Kidney epithelial cell (primary cell): ENCODE measurements around the gene ZNF582. TPM values are rescaled to one million over a fixed set of nuclear protein-coding genes. Genes with fewer than 3 reads are reported as not detected.

Experiments used
- DNase-seq: peaks from one replicate; pipeline ENCODE4 v3.0.0-alpha.2; 2010; ENCODE audit warnings: low read depth
- H3K27me3 ChIP-seq: 2 replicates; pipeline ENCODE4 v1.6.0; 2011; ENCODE audit warnings: low read length; ENCODE audit not compliant: control insufficient read depth, insufficient read depth
- H3K36me3 ChIP-seq: 2 replicates; pipeline ENCODE4 v1.5.1; 2011; ENCODE audit warnings: low read length; ENCODE audit not compliant: control insufficient read depth, insufficient read depth
- H3K4me3 ChIP-seq: 2 replicates; pipeline ENCODE4 v1.5.1; 2011; ENCODE audit warnings: low read depth, mild to moderate bottlenecking, control low read depth, low read length
- total RNA-seq: library from RNA; depleted of rRNA; stranded (reverse); fragments of >200 nt; gene quantifications from 2 replicates; pipeline ENCODE4 v1.2.3, GENCODE V29; 2015
- TF ChIP-seq, protein P1 (sequence below): IDR thresholded peaks from 2 replicates; pipeline ENCODE4 v1.5.1; 2011; ENCODE audit warnings: mild to moderate bottlenecking, moderate library complexity, low read length, control low read depth, inconsistent platforms; ENCODE audit not compliant: insufficient read depth, poor library complexity, severe bottlenecking

Gene ZNF582
- total RNA-seq, result 1.1 and 5.1 TPM in 2 replicates

DNA sequence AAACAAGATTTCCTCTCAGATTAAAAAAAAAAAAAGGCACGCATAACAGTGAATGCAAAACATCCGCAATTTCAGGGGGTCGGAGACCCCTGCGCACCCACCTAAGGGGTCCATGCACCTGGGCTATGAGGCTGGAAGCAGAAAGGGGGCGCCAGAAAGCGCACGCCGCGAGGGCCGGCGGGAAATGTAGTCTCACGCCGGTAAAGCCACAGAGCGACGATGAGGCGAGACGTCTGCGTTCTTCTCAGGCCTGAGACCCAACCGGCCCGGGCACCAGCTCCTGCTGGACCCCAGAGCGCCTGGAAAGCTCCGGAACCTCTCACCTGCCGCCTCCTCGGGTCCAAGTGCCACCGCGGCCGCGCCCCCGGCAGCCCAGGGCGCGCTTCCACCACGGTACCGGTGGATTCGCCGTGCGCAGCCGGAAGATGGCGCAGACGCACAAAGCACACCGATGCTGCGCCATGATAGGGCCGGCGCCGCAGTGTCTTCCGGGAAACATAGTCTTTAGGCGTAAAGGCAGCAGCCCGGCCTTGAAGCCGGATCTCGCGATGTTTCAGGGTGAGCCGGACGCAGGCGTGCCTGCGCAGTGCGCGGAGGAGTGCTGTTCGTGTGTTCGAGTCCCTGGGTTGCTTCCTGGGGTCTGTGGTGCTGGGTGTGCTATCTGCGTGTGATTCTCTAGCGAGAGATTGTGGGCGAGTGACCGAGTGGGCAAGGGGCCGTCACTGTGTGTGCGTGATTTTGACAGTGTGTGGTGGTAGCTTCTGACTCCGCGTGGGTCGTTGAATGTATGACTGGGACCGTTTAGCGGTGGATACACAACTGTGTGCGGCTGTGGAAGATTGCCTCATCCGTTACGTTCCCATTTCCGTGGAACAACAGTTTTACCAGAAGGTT lies at the start of gene ZNF582:
TSS of gene ZNF582 (minus strand) at position 416 of the 894 bp plus-strand sequence. CDS start 1,782 bp downstream, outside the sequence.
- peaks cover 1% of the 10 kb centered on the region for H3K36me3 ChIP-seq
- H3K4me3 ChIP-seq, result peak within 1 kb of the TSS; percentile 72
- H3K27me3 ChIP-seq, result no peaks in the 10 kb centered on the region
- TF ChIP-seq, protein P1, sequence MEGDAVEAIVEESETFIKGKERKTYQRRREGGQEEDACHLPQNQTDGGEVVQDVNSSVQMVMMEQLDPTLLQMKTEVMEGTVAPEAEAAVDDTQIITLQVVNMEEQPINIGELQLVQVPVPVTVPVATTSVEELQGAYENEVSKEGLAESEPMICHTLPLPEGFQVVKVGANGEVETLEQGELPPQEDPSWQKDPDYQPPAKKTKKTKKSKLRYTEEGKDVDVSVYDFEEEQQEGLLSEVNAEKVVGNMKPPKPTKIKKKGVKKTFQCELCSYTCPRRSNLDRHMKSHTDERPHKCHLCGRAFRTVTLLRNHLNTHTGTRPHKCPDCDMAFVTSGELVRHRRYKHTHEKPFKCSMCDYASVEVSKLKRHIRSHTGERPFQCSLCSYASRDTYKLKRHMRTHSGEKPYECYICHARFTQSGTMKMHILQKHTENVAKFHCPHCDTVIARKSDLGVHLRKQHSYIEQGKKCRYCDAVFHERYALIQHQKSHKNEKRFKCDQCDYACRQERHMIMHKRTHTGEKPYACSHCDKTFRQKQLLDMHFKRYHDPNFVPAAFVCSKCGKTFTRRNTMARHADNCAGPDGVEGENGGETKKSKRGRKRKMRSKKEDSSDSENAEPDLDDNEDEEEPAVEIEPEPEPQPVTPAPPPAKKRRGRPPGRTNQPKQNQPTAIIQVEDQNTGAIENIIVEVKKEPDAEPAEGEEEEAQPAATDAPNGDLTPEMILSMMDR, result peak; percentile 91
- peak; percentile 86 for DNase-seq

DNA sequence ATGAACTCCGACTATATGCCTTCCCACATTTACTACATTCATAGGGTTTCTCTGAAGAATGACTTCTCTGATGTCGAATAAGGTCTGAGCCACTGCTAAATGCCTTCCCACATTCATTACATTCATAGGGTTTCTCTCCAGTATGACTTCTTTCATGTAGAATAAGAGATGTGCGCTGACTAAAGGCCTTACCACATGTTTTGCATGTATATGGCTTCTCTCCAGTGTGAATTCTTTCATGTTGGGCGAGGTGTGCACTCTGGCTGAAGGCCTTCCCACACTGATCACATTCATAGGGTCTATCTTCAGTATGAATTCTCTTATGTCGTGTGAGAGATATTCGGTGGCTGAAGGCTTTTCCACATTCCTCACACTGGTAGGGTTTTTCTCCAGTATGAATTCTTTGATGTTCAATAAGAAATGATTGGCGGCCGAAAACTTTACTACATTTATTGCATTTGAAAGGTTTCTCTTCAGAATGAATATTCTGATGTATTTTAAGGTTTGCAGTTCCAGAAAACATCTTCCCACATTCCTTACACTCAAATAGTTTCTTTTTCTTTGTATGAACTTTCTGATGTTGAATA lies 48.0 kb upstream of the ZNF582 start:
- Histone ChIP-seq H3K4me3 (no peak overlapping the region), H3K27me3 (no peaks in the 10 kb centered on the region), H3K36me3 (peaks cover under 1% of the 10 kb centered on the region)
- DNase-seq, result no peak
- TF ChIP-seq, protein P1, result no peak

DNA sequence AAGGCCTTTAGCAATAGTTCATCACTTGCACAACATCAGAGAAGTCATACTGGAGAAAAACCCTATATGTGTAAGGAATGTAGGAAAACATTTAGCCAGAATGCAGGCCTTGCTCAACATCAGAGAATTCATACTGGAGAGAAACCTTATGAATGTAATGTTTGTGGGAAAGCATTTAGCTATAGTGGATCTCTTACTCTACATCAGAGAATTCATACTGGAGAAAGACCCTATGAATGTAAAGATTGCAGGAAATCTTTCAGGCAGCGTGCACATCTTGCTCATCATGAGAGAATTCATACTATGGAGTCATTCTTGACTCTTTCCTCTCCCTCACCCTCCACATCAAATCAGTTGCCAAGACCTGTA lies 30.6 kb upstream of the ZNF582 start:
- TF ChIP-seq, protein P1, result no peak

DNA sequence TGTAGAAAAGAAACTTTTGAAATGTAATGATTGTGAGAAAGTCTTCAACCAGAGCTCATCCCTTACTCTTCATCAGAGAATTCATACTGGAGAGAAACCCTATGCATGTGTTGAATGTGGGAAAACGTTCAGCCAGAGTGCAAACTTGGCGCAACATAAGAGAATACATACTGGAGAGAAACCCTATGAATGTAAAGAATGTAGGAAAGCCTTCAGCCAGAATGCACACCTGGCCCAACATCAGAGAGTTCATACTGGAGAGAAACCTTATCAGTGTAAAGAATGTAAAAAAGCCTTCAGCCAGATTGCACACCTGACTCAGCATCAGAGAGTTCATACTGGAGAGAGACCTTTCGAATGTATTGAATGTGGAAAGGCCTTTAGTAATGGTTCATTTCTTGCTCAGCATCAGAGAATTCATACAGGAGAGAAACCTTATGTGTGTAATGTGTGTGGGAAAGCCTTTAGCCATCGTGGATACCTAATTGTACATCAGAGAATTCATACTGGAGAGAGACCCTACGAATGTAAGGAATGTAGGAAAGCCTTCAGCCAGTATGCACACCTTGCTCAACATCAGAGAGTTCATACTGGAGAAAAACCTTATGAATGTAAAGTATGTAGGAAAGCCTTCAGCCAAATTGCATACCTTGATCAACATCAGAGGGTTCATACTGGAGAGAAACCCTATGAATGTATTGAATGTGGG lies 30.1 kb upstream of the ZNF582 start:
- no peak for DNase-seq
- no peaks in the 10 kb centered on the region for H3K27me3 ChIP-seq
- TF ChIP-seq, protein P1, result no peak
- H3K36me3 ChIP-seq, result peaks cover 4% of the 10 kb centered on the region
- no peak overlapping the region for H3K4me3 ChIP-seq

More for the DNA sequence above, 30.6 kb upstream of the ZNF582 start:
- Histone ChIP-seq H3K36me3 (peaks cover 4% of the 10 kb centered on the region), H3K27me3 (no peaks in the 10 kb centered on the region), H3K4me3 (no peak overlapping the region)
- DNase-seq, result no peak

DNA sequence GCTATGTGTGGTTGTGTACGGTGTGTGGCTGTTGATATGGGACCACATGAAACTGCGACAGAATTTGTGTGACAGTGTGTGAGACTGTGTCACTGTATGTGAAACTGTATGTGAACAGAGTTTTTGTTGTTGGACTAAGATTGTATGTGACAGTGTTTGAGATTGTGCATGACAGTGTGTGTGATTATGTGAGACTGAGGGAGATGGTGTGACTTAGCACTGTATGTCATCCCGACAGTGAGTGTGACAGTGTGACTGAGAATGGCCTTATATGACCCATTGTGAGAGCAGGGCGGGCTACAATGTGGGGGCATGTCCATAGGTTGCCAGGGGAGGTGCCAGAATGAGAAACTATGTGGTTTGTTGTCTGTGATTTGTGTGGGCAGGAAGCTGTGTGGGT lies 11.7 kb upstream of the ZNF582 start:
- TF ChIP-seq, protein P1, result no peak
- no peak for DNase-seq
- Histone ChIP-seq H3K36me3 (peaks cover 2% of the 10 kb centered on the region), H3K4me3 (peak overlapping the region; percentile 81), H3K27me3 (no peaks in the 10 kb centered on the region)
